ENCODE results near the gene DOCK6.
A peak's percentile ranks its signal among the peaks of the same experiment; 100 is the strongest.
"Not testable (repeated sequence)": the region's sequence is repeated elsewhere in the genome, so short reads cannot be mapped to it uniquely, and the experiment has no call there.

The DOCK6 gene

DNA sequence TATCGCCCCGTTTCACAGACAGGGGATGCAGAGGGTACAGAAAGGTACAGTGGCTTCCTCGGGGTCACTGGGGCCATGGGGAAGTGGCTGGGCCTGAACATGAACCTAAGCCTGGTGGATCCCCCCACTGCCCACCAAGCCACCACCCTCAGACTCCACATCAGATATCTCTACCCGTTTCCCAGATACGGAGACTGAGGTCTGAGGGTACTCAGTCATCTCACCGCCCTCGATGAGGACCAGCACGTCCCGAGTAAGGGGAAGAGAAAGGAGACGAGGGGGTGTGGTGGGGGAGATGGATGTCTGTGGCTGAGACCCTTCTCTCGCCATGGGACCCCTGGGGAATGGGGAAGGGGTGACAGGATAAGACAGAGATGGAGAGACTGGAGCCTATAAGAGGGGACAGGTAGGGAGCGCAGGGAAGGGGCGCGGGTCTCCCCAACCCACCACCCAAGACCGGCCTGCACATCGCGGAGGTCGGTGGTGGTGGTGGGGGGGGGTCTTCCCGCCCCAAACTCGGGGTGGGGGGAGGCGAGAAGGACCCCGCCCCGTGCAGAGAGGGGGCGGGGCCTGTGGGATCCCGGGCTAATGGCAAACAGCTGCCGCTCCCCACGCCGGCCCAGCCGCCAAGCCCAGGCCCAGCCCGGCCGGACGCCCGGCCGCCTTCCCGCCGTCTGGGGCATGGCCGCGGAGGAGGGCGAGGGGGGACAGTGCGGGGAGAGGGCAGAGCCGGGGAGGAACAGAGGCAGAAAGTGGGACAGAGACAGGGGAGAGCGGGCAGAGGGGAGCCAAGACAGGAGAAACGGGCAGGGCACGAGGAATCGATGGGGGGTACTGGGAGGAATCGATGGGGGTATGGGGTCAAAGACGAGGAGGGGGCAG, 65.7 kb downstream of the DOCK6 start:
- peak; percentile 53 to 61 for DNase-seq
- TF ChIP-seq POLR2A (IDR thresholded peaks at IDR 0.05; ENCODE audit: low read length) (no peak), GATA1 (IDR thresholded peaks at IDR 0.05; ENCODE audit: low read depth, low read length) (no peak)

DNA sequence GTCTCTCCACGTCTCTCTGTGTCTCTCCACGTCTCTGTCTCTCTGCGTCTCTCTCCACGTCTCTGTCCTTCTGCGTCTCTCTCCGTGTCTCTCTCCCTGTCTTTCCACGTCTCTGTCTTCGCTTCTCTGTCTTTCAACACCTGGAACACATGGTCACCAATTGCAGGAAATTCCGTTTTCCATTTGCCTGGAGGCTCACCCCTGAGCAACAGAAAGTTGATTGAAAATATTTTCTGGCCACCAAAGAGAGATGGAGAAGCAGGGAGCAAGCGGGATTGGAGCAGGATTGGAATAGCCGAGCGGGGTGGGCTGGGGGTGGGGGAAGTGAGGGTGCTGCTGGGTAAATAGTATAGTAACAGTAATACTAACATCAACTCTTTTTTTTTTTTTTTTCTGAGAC, 66.6 kb downstream of the DOCK6 start:
- no peak for DNase-seq
- TF ChIP-seq POLR2A (IDR thresholded peaks at IDR 0.05; ENCODE audit: low read length), result no peak
- no peak for TF ChIP-seq GATA1 (IDR thresholded peaks at IDR 0.05; ENCODE audit: low read depth, low read length)

DNA sequence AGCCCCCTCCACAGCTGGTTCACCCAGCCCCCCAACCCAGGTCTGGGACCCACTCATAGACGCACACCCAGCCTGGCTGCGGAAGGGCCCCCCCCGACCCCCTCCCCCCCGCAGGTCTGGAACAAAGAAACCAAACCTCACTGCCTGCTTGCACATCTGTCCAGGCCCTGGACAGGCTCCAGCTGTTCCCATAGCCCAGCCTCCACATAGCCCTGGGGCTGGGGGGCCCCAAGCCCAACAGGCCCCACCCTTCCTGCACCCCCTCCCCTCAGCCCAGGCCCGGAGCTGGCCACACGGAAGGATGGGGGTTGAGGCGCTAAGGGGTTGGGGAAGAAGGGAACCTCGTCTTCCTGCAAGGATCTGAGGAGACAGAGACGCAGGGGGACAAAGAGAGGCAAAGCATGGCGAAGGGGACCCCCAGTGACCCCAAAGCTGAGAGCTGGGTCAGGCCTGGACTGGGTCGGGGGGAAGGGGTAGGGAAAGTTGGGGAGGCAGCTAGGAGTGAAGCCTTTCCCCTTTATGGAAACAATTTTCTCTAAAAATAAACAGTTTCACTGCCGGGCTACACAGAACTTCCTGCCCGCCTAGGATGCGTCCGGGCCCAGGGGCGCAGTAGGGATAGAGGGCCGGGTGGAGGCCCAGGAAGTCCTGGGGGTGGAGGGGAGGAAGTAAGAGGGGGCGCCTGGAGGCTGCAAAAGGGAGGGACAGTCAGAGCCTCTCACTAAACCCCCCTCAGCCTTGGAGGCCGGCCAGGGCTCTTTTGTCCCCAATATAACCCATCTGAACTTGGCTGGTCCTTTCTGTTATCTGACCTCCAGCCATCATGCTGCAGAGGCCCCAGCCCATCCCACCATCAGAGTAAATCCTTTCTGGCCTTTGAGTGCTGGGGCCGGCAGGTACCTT, 67.4 kb downstream of the DOCK6 start:
- DNase-seq, result no peak
- TF ChIP-seq GATA1 (IDR thresholded peaks at IDR 0.05; ENCODE audit: low read depth, low read length), result no peak
- TF ChIP-seq POLR2A (IDR thresholded peaks at IDR 0.05; ENCODE audit: low read length), result no peak

DNA sequence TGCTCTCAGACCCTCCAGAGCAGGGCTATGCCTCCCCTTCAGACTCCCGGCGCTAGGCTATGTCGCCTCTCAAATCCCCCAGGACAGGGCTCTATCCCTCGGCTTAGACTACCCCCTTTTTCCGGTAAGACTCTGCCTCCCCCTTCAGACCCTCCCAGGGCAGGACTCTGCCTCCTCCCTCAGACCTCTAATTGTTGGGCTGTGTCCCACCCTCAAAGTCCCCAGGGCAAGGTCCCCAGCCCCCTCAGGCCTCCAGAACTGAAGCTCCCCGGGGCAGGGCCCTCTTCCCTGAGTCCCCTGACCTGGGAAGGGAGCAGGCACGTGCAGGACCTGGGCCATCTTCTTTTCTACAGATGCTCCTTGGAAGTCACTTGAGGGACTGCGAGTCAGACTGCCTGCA, 68.2 kb downstream of the DOCK6 start:
- DNase-seq, result no peak
- TF ChIP-seq GATA1 (IDR thresholded peaks at IDR 0.05; ENCODE audit: low read depth, low read length), result no peak
- TF ChIP-seq POLR2A (IDR thresholded peaks at IDR 0.05; ENCODE audit: low read length), result no peak

DNA sequence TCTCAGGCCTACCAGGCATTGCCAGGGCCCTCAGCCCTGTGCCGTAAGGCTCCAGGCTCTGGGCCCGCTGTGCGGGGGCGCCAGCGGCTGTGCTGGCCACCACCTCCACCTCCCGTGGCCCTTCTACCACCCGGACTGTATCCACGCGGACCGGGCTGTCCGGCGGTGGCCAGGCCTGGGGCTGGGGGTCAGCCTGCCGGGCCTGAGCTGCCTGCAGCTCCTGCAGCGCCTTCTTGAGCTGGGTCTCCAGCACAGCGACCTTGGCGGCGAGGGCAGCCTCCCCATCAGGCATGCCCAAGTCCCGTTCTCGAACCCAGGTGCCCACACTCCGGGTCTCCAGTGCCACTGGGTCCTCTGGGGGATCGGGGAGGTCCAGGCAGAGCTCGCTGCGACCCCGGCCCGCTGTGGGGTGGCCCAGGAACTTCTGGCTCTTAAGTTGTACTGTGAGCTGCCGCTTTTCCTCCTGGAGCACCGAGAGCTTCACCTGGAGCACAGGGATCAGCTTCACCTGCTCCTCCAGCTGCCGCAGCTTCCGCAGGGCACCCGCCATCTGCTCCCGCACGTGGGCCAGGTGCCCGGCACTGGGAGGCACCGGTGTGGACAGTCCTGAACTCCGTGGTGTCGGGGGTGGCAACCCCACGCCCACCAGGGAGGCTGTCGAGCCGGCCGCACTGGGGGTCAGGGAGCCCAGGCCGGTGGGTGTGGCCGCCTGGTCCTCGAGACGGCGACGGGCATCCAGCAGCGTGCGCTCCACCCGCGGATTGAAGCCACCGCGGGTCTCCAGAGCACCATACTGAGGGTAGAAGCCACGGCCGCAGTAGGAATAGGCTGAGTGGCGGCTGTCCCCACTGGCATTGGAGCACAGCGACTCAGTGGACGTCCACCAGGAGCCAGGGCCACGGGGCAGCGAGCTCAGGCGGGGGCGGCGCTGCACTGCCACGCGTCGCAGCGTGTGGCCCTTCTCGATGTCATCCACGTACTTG, 69.1 kb downstream of the DOCK6 start:
- no peak for DNase-seq
- no peak for TF ChIP-seq POLR2A (IDR thresholded peaks at IDR 0.05; ENCODE audit: low read length)
- no peak for TF ChIP-seq GATA1 (IDR thresholded peaks at IDR 0.05; ENCODE audit: low read depth, low read length)

DNA sequence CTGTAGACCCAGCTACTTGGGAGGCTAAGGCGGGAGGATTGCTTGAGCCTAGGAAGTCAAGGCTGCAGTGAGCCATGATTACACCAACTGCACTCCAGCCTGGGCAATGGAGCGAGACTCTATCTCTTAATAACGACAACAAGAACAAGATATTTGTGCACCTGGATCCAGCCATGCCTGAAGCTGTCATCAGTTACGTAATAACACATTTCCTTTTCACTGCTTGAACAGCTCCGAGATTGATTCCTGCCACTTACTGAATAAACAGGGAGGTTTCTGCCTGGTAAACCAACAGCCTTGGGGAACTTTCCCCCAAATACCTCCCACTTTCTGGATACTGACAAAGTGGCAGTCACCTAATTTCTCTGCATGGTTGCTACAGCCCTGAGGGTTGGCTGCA, 70.4 kb downstream of the DOCK6 start:
- no peak for DNase-seq
- no peak for TF ChIP-seq GATA1 (IDR thresholded peaks at IDR 0.05; ENCODE audit: low read depth, low read length)
- no peak for TF ChIP-seq POLR2A (IDR thresholded peaks at IDR 0.05; ENCODE audit: low read length)

DNA sequence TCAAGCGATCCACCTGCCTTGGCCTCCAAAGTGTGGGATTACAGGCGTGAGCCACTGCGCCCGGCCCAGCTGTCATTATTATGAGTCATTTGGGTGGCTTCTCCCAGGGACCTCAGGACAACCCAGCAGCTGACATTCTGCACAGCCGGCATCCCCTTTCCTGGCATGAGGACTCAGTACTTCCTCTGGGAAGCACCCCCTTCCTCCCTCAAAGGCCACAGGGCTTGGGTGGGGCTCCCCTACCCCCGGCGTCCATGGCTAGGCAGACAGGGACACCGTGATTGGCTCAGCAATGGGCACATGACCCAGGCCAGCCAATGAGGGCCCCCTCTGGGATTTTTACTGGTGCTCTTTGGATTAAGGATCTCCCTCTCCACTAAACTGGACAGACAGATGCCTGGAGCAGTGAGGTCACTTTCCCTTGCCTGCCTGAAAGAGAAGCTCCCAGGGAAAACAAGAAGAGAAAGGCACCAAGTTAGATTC, 71.0 kb downstream of the DOCK6 start:
- no peak for DNase-seq
- no peak for TF ChIP-seq POLR2A (IDR thresholded peaks at IDR 0.05; ENCODE audit: low read length)
- no peak for TF ChIP-seq GATA1 (IDR thresholded peaks at IDR 0.05; ENCODE audit: low read depth, low read length)

DNA sequence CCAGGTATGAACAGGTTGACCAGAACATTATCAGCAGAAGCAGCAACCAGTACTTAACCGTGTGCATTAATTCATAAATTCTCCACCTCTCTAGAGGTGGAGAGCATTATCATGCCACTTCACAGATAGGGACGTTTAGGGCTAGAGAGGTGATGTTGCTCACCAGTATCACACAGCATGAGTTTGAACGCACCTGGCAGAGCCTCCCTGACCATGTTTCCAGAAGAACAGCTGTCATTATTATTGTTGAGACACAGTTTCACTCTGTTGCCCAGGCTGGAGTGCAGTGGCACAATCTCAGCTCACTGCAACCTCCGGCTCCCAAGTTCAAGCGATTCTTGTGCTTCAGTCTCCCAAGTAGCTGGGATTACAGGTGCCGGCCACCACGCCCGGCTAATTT, 71.8 kb downstream of the DOCK6 start:
- TF ChIP-seq GATA1 (IDR thresholded peaks at IDR 0.05; ENCODE audit: low read depth, low read length) (no peak), POLR2A (IDR thresholded peaks at IDR 0.05; ENCODE audit: low read length) (no peak)
- no peak for DNase-seq

DNA sequence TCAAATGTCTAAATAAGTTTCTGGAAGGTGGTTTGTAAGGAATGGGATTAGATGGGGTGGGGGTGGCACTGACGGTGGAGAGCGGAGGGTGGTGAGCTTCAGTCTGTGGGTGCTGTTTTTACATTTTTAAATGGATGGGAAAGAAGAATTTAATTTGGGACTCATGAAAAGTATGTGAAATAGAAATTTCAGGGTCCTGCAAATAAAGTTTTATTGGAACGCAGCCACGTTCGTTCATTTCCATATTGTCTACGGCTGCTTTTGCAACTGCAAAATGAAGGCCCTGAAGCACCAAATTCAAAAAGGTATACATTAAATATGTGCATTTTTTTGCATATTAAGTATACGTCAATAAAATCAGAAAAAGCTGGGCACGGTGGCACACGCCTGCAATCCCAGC, 74.9 kb downstream of the DOCK6 start:
- DNase-seq, result no peak
- TF ChIP-seq POLR2A (IDR thresholded peaks at IDR 0.05; ENCODE audit: low read length), result no peak
- TF ChIP-seq GATA1 (IDR thresholded peaks at IDR 0.05; ENCODE audit: low read depth, low read length), result no peak

DNA sequence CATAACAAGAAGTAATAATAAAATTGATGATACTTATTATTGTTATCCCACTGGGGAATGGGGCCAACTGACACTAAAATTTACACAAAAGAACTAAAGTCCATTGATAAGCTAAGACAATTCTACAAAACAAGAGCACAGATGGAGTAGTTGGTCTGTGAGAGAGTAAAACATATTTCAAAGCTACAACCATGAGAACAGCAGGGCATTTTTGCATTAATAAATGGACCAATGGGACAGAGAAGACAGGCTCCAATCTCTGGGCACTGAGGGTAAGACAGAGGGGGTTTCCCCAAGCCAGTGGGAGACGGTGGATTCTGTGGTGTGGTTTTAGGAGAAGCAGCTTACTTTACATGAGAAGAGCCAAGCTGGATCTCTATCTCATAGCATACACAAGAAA, 79.3 kb downstream of the DOCK6 start:
- TF ChIP-seq POLR2A (IDR thresholded peaks at IDR 0.05; ENCODE audit: low read length), result no peak
- no peak for TF ChIP-seq GATA1 (IDR thresholded peaks at IDR 0.05; ENCODE audit: low read depth, low read length)
- no peak for DNase-seq

DNA sequence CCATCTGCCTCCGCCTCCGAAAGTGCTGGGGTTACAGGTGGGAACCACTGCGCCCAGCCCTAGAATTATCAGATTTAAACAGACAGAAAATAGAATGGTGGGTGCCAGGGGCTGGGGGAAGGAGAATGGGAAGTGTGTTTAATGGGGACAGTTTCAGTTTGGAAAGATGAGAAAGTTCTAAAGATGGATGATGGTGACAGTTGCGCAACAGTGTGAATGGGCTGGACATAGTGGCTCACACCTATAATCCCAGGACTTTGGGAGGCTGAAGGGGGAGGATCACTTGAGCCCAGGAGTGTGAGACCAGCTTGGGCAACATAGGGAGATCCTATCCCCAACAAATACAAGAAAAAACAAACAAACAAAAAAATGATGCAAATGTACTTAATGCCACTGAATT, 80.8 kb downstream of the DOCK6 start:
- DNase-seq, result no peak
- TF ChIP-seq GATA1 (IDR thresholded peaks at IDR 0.05; ENCODE audit: low read depth, low read length), result no peak
- no peak for TF ChIP-seq POLR2A (IDR thresholded peaks at IDR 0.05; ENCODE audit: low read length)

DNA sequence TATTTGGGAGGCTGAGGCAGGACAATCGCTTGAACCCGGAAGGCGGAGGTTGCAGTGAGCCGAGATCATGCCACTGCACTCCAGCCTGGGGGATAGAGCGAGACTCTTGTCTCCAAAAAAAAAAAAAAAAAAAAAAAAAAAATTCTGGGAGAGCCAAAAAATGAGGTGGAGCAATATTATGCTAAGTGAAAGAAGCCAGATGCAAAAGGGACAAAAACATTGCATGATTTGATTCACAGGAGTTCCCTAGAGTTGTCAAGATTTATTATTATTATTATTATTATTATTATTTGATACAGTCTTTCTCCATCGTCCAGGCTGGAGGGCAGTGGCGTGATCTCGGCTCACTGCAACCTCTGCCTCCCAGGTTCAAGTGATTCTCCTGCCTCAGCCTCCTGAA, 81.3 kb downstream of the DOCK6 start:
- DNase-seq, result not testable (repeated sequence)

DNA sequence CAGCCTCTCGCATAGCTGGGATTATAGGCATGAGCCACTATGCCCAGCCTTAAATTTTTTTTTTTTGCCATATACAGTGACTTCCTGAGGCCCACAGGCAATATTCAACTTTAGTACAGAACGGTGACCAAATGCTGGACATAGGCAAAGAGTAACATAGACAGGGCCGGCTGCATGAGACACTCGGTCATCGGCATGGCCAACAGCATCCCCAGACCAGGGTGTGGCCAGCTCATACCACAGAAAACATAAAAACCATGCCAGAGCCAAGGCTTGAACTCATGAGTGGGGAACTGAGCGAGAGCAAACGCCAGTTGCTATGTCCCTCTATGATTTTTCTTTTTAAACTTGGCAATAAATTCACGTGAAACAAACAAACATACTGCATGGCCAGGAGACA, 82.0 kb downstream of the DOCK6 start:
- TF ChIP-seq POLR2A (IDR thresholded peaks at IDR 0.05; ENCODE audit: low read length), result no peak
- no peak for TF ChIP-seq GATA1 (IDR thresholded peaks at IDR 0.05; ENCODE audit: low read depth, low read length)
- no peak for DNase-seq

All from erythroblast (primary cell).